ENCODE data around the gene FBRSL1. TPM values are rescaled to one million over a fixed set of nuclear protein-coding genes. Genes with fewer than 3 reads are reported as not detected.

FBRSL1 gene
- total and polyA plus RNA-seq, 9 of the 15 experiments (the other 6 are each of a cell fraction or from before 2014, with no cell fraction given), result 0.24 to 129 (median 7.3) TPM

- TF ChIP-seq ZNF707 (CRISPR knock-in tag; conservative IDR thresholded peaks at IDR 0.05) (no peak), ZC3H8 (IDR thresholded peaks at IDR 0.05) (no peak), MIER1 (IDR thresholded peaks at IDR 0.05; ENCODE audit: low read depth) (no peak), ZC3H11A (IDR thresholded peaks at IDR 0.05; ENCODE audit: low read depth, low read length) (no peak)
Observed at GRCh38 chr12:132543298-132544079, 53.5 kb downstream of the FBRSL1 start (continued).

GRCh38 chr12:132544080-132544397 is 54.1 kb downstream of the FBRSL1 start:
- CTCF ChIA-PET (ENCODE audit: low intra/inter-chr PET ratio), result no interaction called here
- intact Hi-C loops (cut with micrococcal nuclease), result no loop called here

More at GRCh38 chr12:132544080-132544397, 54.1 kb downstream of the FBRSL1 start:
- Histone ChIP-seq H3K27ac (ENCODE audit: extremely low read depth, low read depth, low read length) (no peak overlapping the region), H3K4me1 (replicated peaks in 1 of 2; ENCODE audit: control insufficient read depth in 2 of 2, insufficient read depth in 2 of 2, low read length in 2 of 2) (peaks cover 0 to 46% of the 10 kb centered on the region in 2 experiments; a peak in 2 of 5 replicates), H3K4me2 (ENCODE audit: insufficient read depth, low read length) (no peak overlapping the region), H3K9ac (ENCODE audit: insufficient read depth in 1 of 2, low read depth in 2 of 2, low read length in 2 of 2) (no peak overlapping the region), H3K36me3 (ENCODE audit: control insufficient read depth, insufficient read depth, low read length) (no peaks in the 10 kb centered on the region), H3K9me3 (replicated peaks; ENCODE audit: control insufficient read depth, insufficient read depth, low read depth, low read length) (no peaks in the 10 kb centered on the region), H3K4me3 (no peak overlapping the region), H3K9me1 (ENCODE audit: control insufficient read depth, insufficient read depth, low read length) (no peaks in the 10 kb centered on the region), H3K27me3 (ENCODE audit: control insufficient read depth in 2 of 2, insufficient read depth in 2 of 2, low read length in 2 of 2) (no peaks in the 10 kb centered on the region; a peak in 1 of 5 replicates), H4K20me1 (replicated peaks; ENCODE audit: control insufficient read depth, insufficient read depth, low read length) (peaks cover 32% of the 10 kb centered on the region), H2AFZ (ENCODE audit: low read depth, low read length) (no peak overlapping the region), H3K79me2 (ENCODE audit: control insufficient read depth, insufficient read depth, low read length) (no peaks in the 10 kb centered on the region)
- 30% methylated on average over 11 of the region's 12 CpGs for WGBS (ENCODE audit: insufficient coverage, low coverage, missing lambda C conversion rate)
- peak; percentile 26; the same call in 2 of the 3 replicates for ATAC-seq
- no peak for FAIRE-seq
- in situ Hi-C loops (cut with MboI), result no loop called here
- no TSS peak for BruUV-seq (replicated peaks)
- POLR2A ChIA-PET, result no interaction called here
- TF ChIP-seq ZNF143 (CRISPR knock-in tag; IDR thresholded peaks at IDR 0.05) (no peak), STAT5A (IDR thresholded peaks at IDR 0.05; ENCODE audit: borderline replicate concordance, low read length) (no peak), ZNF384 (IDR thresholded peaks at IDR 0.05; ENCODE audit: low read depth, low read length) (no peak), SETDB1 (IDR thresholded peaks at IDR 0.05; ENCODE audit: low read length) (no peak), EGR1 (conservative IDR thresholded peaks at IDR 0.05) (peak; percentile 46), CHD2 (IDR thresholded peaks at IDR 0.05; ENCODE audit: low read depth, low read length) (no peak), SMARCA4 (IDR thresholded peaks at IDR 0.05) (no peak), NR3C1 (CRISPR knock-in tag; IDR thresholded peaks at IDR 0.05) (no peak), HINFP (tag; conservative IDR thresholded peaks at IDR 0.05; ENCODE audit: low read depth) (no peak), ZNF76 (CRISPR knock-in tag; IDR thresholded peaks at IDR 0.05; ENCODE audit: borderline replicate concordance) (no peak), MEIS2 (IDR thresholded peaks at IDR 0.05; ENCODE audit: partially characterized antibody) (no peak), CTCF (IDR thresholded peaks at IDR 0.05 in 2 of 3, conservative IDR thresholded peaks at IDR 0.05 in 1 of 3; ENCODE audit: insufficient read depth in 2 of 3, low read depth in 1 of 3, low read length in 3 of 3) (peak in 1 of 3 experiments; percentile 21; a peak in 1 of 6 replicates), FOSL1 (tag; conservative IDR thresholded peaks at IDR 0.05) (no peak), BDP1 (IDR thresholded peaks at IDR 0.05; ENCODE audit: insufficient read depth, insufficient read length) (no peak), E2F1 (CRISPR knock-in tag; IDR thresholded peaks at IDR 0.05) (no peak)
- DNase-seq (ENCODE audit: extremely low read depth in 1 of 4, low spot score in 3 of 4), result peak in 1 of 4 experiments; percentile 19
